PC-3 (cell line): ENCODE data around the gene VPS18.

Experiments used
- CTCF ChIP-seq: fragments of 300-600 bp; sonication (generic); conservative IDR thresholded peaks from 2 replicates; pipeline ENCODE4 v1.5.1; 2017; ENCODE audit warnings: antibody characterized with exemption, low read depth, mild to moderate bottlenecking, low read length
- EZH2 ChIP-seq: fragments of 300-600 bp; sonication (generic); IDR thresholded peaks from one replicate; pipeline ENCODE4 v1.6.1; 2017; ENCODE audit warnings: antibody characterized with exemption, mild to moderate bottlenecking, low read length; ENCODE audit not compliant: unreplicated experiment

DNA sequence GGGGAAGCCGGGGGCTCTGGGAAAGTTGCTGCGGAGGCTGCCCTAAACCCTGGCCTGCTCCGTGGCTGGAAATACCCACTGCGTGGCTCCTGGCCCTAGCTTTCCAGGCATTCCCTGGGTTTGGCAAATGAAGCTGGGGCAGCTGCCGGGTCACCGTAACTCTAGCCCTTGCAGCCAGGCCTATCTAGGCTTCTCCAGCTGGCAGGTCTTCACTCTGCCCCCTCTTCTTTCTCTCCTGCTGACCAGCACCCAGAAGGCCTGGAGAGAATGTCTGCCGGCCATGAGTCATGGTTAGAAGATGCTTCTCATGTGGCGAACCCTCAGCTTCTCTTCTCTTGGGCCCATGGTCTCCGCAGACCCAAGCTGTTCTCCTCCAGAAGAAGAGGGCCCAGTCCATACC is 29.3 kb downstream of the VPS18 start:
- TF ChIP-seq CTCF (no peak), EZH2 (no peak)
